Stimulated activated CD4-positive, alpha-beta T cell treated with anti-CD3 and anti-CD28 coated beads, Interleukin-2, amount 100 ng/mL, for 48 hours (primary cell): ENCODE data around the gene FIGN.

Experiments used
- DNase-seq, 2 donors: peaks; one replicate each; pipeline ENCODE4 v3.0.0-alpha.2; 2020

FIGN gene

GRCh38 chr2:163735685-163736432 is at the start of gene FIGN:
FIGN (minus strand) TSS chr2:163736008; CDS start chr2:163734927, 1,081 bp downstream.
- no peak for DNase-seq

- DNase-seq = no peak
Observed at GRCh38 chr2:163785162-163785561, 49.4 kb upstream of the FIGN start.

GRCh38 chr2:163779970-163780597 is 44.3 kb upstream of the FIGN start:
- DNase-seq = no peak

GRCh38 chr2:163778045-163778781 is 42.4 kb upstream of the FIGN start:
- no peak for DNase-seq

- DNase-seq = no peak
Observed at GRCh38 chr2:163775304-163775703, 39.5 kb upstream of the FIGN start.

- DNase-seq = no peak
Observed at GRCh38 chr2:163774862-163775261, 39.1 kb upstream of the FIGN start.

- DNase-seq = no peak
Observed at GRCh38 chr2:163773276-163773675, 37.5 kb upstream of the FIGN start.

- DNase-seq = no peak
Observed at GRCh38 chr2:163771596-163771995, 35.8 kb upstream of the FIGN start.

GRCh38 chr2:163768881-163769695 is 33.3 kb upstream of the FIGN start:
- no peak for DNase-seq

- no peak for DNase-seq
Observed at GRCh38 chr2:163767097-163767496, 31.3 kb upstream of the FIGN start.

GRCh38 chr2:163764566-163764965 is 28.8 kb upstream of the FIGN start:
- no peak for DNase-seq

GRCh38 chr2:163759013-163759412 is 23.2 kb upstream of the FIGN start:
- no peak for DNase-seq

- DNase-seq = no peak
Observed at GRCh38 chr2:163757814-163758213, 22.0 kb upstream of the FIGN start.

GRCh38 chr2:163756588-163756987 is 20.8 kb upstream of the FIGN start:
- no peak for DNase-seq

- DNase-seq = no peak
Observed at GRCh38 chr2:163755366-163755765, 19.6 kb upstream of the FIGN start.

- no peak for DNase-seq
Observed at GRCh38 chr2:163753726-163754125, 17.9 kb upstream of the FIGN start.

GRCh38 chr2:163752267-163752666 is 16.5 kb upstream of the FIGN start:
- no peak for DNase-seq

GRCh38 chr2:163751696-163752095 is 15.9 kb upstream of the FIGN start:
- no peak for DNase-seq

- DNase-seq = no peak
Observed at GRCh38 chr2:163748420-163748819, 12.6 kb upstream of the FIGN start.

GRCh38 chr2:163741435-163741834 is 5.6 kb upstream of the FIGN start:
- no peak for DNase-seq

GRCh38 chr2:163737563-163737962 is 1.8 kb upstream of the FIGN start:
- no peak for DNase-seq

- DNase-seq = no peak
Observed at GRCh38 chr2:163737190-163737439, 1.3 kb upstream of the FIGN start.

- DNase-seq = no peak
Observed at GRCh38 chr2:163736433-163737189, 803 bp upstream of the FIGN start.
